Gastroesophageal sphincter (tissue), 4 donors: Measurements from ENCODE around the gene PCDHGA7. TPM values are rescaled to one million over a fixed set of nuclear protein-coding genes. Genes with fewer than 3 reads are reported as not detected.
"Not testable (repeated sequence)": the region's sequence is repeated elsewhere in the genome, so short reads cannot be mapped to it uniquely, and the experiment has no call there.

Experiments used
- ATAC-seq: fragments of 150-250 bp; one replicate; pipeline ENCODE4 v1.9.1; 2016; ENCODE audit warnings: mild to moderate bottlenecking, moderate library complexity
- H3K27ac ChIP-seq, 4 donors: fragments of 200-600 bp; sonication (generic) in 3 of 4; 1 replicate in 3 of 4; 2 replicates in 1 of 4; pipeline ENCODE4 v1.5.1; 2016 to 2019
- H3K27me3 ChIP-seq: fragments of 200-600 bp; sonication (generic); one replicate; pipeline ENCODE4 v1.5.1; 2019
- H3K36me3 ChIP-seq, 2 donors: fragments of 200-600 bp; sonication (generic); one replicate each; pipeline ENCODE4 v1.5.1; 2019; ENCODE audit warnings: control low read depth in 1 of 2
- H3K4me1 ChIP-seq, 3 donors: fragments of 200-600 bp; sonication (generic); 1 replicate in 2 of 3; 2 replicates in 1 of 3; pipeline ENCODE4 v1.5.1; 2016 to 2019; ENCODE audit warnings: control low read depth in 2 of 3
- H3K4me3 ChIP-seq, 2 donors: fragments of 200-600 bp; sonication (generic); one replicate each; pipeline ENCODE4 v1.5.1; 2019; ENCODE audit warnings: mild to moderate bottlenecking in 1 of 2, moderate library complexity in 1 of 2
- H3K9me3 ChIP-seq, 3 donors: fragments of 200-600 bp; sonication (generic); one replicate each; pipeline ENCODE4 v1.5.1; 2017 to 2019; ENCODE audit warnings: control low read depth in 2 of 3
- CTCF ChIP-seq, 4 experiments: fragments of 200-600 bp in 2 of 4; fragments of 450-650 bp in 2 of 4; sonication (generic) in 1 of 4; IDR thresholded peaks; one replicate each; pipeline ENCODE4 v1.5.1; 2017 to 2019; ENCODE audit warnings: antibody characterized with exemption in 4 of 4, mild to moderate bottlenecking in 2 of 4, moderate library complexity in 2 of 4
- EP300 ChIP-seq: sonication (generic); formaldehyde crosslinking; IDR thresholded peaks from one replicate; pipeline ENCODE4 v1.6.1; 2017; ENCODE audit warnings: antibody characterized with exemption, mild to moderate bottlenecking
- POLR2A ChIP-seq, 2 donors: fragments of 450-650 bp; IDR thresholded peaks; one replicate each; pipeline ENCODE4 v1.6.1; 2017; ENCODE audit warnings: antibody characterized with exemption in 2 of 2, mild to moderate bottlenecking in 2 of 2, moderate library complexity in 1 of 2
- POLR2AphosphoS5 ChIP-seq: sonication (generic); formaldehyde crosslinking; IDR thresholded peaks from one replicate; pipeline ENCODE4 v1.6.1; 2017; ENCODE audit warnings: antibody characterized with exemption
- WGBS, 2 donors: methylation state at CpG; one replicate each; pipeline ENCODE4 v1.1.5; 2018; ENCODE audit warnings: low coverage in 1 of 2; 5-methylcytosine and 5-hydroxymethylcytosine counted together
- total RNA-seq, 4 donors: library from RNA; depleted of rRNA; stranded (reverse); fragments of >200 nt; gene quantifications; one replicate each; pipeline ENCODE4 v1.1.0, GENCODE V29; 2016

The PCDHGA7 gene
- total RNA-seq, 4 donors from 2014 or later = 2.7 to 14.3 (median 7.6) TPM

GRCh38 chr5:141383345-141383744 is 803 bp downstream of the PCDHGA7 start:
- Histone ChIP-seq H3K4me1 (no peaks in the 10 kb centered on the region), H3K27me3 (no peaks in the 10 kb centered on the region), H3K4me3 (no peak overlapping the region), H3K9me3 (peaks cover 2 to 97% (median 6%) of the 10 kb centered on the region in 3 donors), H3K27ac (no peak overlapping the region), H3K36me3 (peaks cover 0 to 6% of the 10 kb centered on the region in 2 donors)
- no peak for TF ChIP-seq EP300
- TF ChIP-seq CTCF (IDR thresholded peaks at IDR 0.05) = no peak
- TF ChIP-seq POLR2AphosphoS5 = no peak
- TF ChIP-seq POLR2A (IDR thresholded peaks at IDR 0.05) = no peak
- 29 to 45% methylated on average over 12 to 15 of the region's 21 CpGs for WGBS, 2 donors
- no peak for ATAC-seq

- Histone ChIP-seq H3K27me3 (no peaks in the 10 kb centered on the region), H3K4me1 (no peaks in the 10 kb centered on the region), H3K4me3 (no peak overlapping the region), H3K27ac (no peak overlapping the region), H3K9me3 (peaks cover 2 to 97% (median 7%) of the 10 kb centered on the region in 3 donors), H3K36me3 (peaks cover 0 to 12% of the 10 kb centered on the region in 2 donors)
- WGBS, 2 donors = 33% methylated on average over 12 of the region's 43 CpGs; no CpG with 5 or more reads in 1 of the 2 donors
- ATAC-seq = no peak
- TF ChIP-seq POLR2AphosphoS5 (no peak), EP300 (no peak), CTCF (IDR thresholded peaks at IDR 0.05) (no peak), POLR2A (IDR thresholded peaks at IDR 0.05) (no peak)
These were observed 2.1 kb downstream of the PCDHGA7 start for GRCh38 chr5:141384471-141385267.

- Histone ChIP-seq H3K4me3 (peak within 1 kb of the TSS in 1 of 2 donors; percentile 16), H3K9me3 (peaks cover 2 to 99% (median 8%) of the 10 kb centered on the region in 3 donors), H3K36me3 (peaks cover 0 to 14% of the 10 kb centered on the region in 2 donors)
- WGBS, 2 donors = 11% methylated on average over 3 of the region's 40 CpGs; no CpG with 5 or more reads in 1 of the 2 donors
- H3K4me1 ChIP-seq, H3K27ac ChIP-seq, ATAC-seq, H3K27me3 ChIP-seq: not testable (repeated sequence)
- peak in 1 of 4 experiments; percentile 29 for TF ChIP-seq CTCF (IDR thresholded peaks at IDR 0.05)
These were observed 5.2 kb downstream of the PCDHGA7 start, which contains the start of gene PCDHGB4 for GRCh38 chr5:141387557-141388311. Gene PCDHGB4, plus strand, starts transcription at chr5:141387698. Its CDS starts 187 bp downstream, at chr5:141387885.

- Histone ChIP-seq H3K4me3 (no peak overlapping the region), H3K9me3 (peaks cover 2 to 99% (median 7%) of the 10 kb centered on the region in 3 donors), H3K36me3 (peaks cover 0 to 18% of the 10 kb centered on the region in 2 donors), H3K27ac (no peak overlapping the region), H3K4me1 (no peaks in the 10 kb centered on the region), H3K27me3 (no peaks in the 10 kb centered on the region)
- WGBS, 2 donors = 18 to 51% methylated on average over 6 to 9 of the region's 10 CpGs
- no peak for ATAC-seq
- TF ChIP-seq EP300 (no peak), POLR2A (IDR thresholded peaks at IDR 0.05) (no peak), CTCF (IDR thresholded peaks at IDR 0.05) (no peak), POLR2AphosphoS5 (no peak)
These were observed 6.1 kb downstream of the PCDHGA7 start for GRCh38 chr5:141388661-141389060.
